K562 (cell line): ENCODE results near the gene TRMT112. TPM values are rescaled to one million over a fixed set of nuclear protein-coding genes. Genes with fewer than 3 reads are reported as not detected.

Experiments
- CLOCK ChIP-seq: fragments of 250-450 bp; sonication (Bioruptor Pico); IDR thresholded peaks from 2 replicates; pipeline ENCODE4 v1.4.0; 2020; ENCODE audit warnings: mild to moderate bottlenecking, moderate library complexity, borderline replicate concordance
- LARP7 ChIP-seq: fragments of 450-650 bp; IDR thresholded peaks from 2 replicates; pipeline ENCODE4 v1.6.1; 2016
- MLLT1 ChIP-seq, 2 experiments: fragments of 450-650 bp; IDR thresholded peaks; 2 replicates each; pipeline ENCODE4 v1.6.1; 2016
- NFYB ChIP-seq: IDR thresholded peaks from 2 replicates; pipeline ENCODE4 v1.6.1; 2011; ENCODE audit warnings: mild to moderate bottlenecking, moderate library complexity; ENCODE audit not compliant: insufficient read length; ENCODE audit errors: extremely low read depth
- NR2C1 ChIP-seq, 2 experiments: fragments of 450-650 bp; IDR thresholded peaks; 2 replicates each; pipeline ENCODE4 v1.6.1; 2017; ENCODE audit warnings: mild to moderate bottlenecking in 2 of 2, antibody characterized with exemption in 1 of 2, inconsistent platforms in 1 of 2, missing compliant biosample characterization in 1 of 2, missing genetic modification characterization in 1 of 2
- RB1 ChIP-seq: fragments of 450-650 bp; IDR thresholded peaks from 2 replicates; pipeline ENCODE4 v1.6.1; 2017; ENCODE audit warnings: low read depth, mild to moderate bottlenecking
- SAFB2 ChIP-seq: fragments of 200-400 bp; formaldehyde crosslinking; IDR thresholded peaks from 2 replicates; pipeline ENCODE4 v1.6.1; 2018; ENCODE audit warnings: borderline replicate concordance, low read length, low read depth, moderate library complexity; ENCODE audit not compliant: severe bottlenecking
- SMAD4 ChIP-seq: fragments of 250-450 bp; sonication (Bioruptor Pico); conservative IDR thresholded peaks from 2 replicates; pipeline ENCODE4 v1.8.0; 2021; ENCODE audit warnings: inconsistent platforms, mild to moderate bottlenecking, moderate library complexity
- SMC3 ChIP-seq: conservative IDR thresholded peaks from 2 replicates; pipeline ENCODE4 v1.6.1; 2011; ENCODE audit warnings: low read depth, low read length, improper control_type of control experiment; ENCODE audit not compliant: insufficient read depth
- THRB ChIP-seq: fragments of 450-650 bp; formaldehyde crosslinking; conservative IDR thresholded peaks from 2 replicates; pipeline ENCODE4 v1.4.0; 2022; ENCODE audit warnings: mild to moderate bottlenecking, missing genetic modification characterization
- ZEB2 ChIP-seq: fragments of 450-650 bp; IDR thresholded peaks from 2 replicates; pipeline ENCODE4 v1.6.1; 2016
- ZNF133 ChIP-seq: fragments of 250-450 bp; sonication (Bioruptor Pico); IDR thresholded peaks from 2 replicates; pipeline ENCODE4 v1.4.0; 2020; ENCODE audit warnings: mild to moderate bottlenecking
- ZNF639 ChIP-seq, 2 experiments: fragments of 200-800 bp in 1 of 2; sonication (Bioruptor generic) in 1 of 2; sonication (generic) in 1 of 2; formaldehyde crosslinking in 1 of 2; IDR thresholded peaks in 1 of 2; conservative IDR thresholded peaks in 1 of 2; 2 replicates each; pipeline versions ENCODE4 v1.5.0 to v1.6.1; 2016 to 2020; ENCODE audit warnings: missing compliant biosample characterization in 1 of 2, missing genetic modification characterization in 1 of 2, missing genetic modification reagents in 1 of 2
- polyA plus RNA-seq, 8 experiments: library from polyadenylated mRNA; depleted of rRNA in 4 of 8; stranded (reverse) in 5 of 8; unstranded in 3 of 8; fragments of >200 nt; fragmentation: Nextera tagmentation in 2 of 8; fragmentation: Illumina TruSeq in 1 of 8; extraction: Ambion mirVana in 2 of 8; extraction: Trizol in 1 of 8; gene quantifications; 2 replicates each; pipeline versions ENCODE4 v1.2.1 to v1.2.3, GENCODE V29; 2011 to 2014; ENCODE audit warnings: inconsistent platforms in 1 of 8, missing spikeins in 1 of 8
- total RNA-seq, 7 experiments: library from RNA; depleted of rRNA in 6 of 7; stranded (reverse); fragments of >200 nt in 6 of 7; fragmentation: Illumina TruSeq in 2 of 7; extraction: Trizol in 2 of 7; gene quantifications; 2 replicates each; pipeline versions ENCODE4 v1.2.1 to v1.2.3, GENCODE V29; 2011 to 2021; ENCODE audit warnings: low replicate concordance in 1 of 7
- TF ChIP-seq, protein P1 (sequence below): fragments of 250-450 bp; sonication (Bioruptor Pico); IDR thresholded peaks from 2 replicates; pipeline ENCODE4 v1.8.0; 2022; ENCODE audit warnings: inconsistent platforms, mild to moderate bottlenecking, moderate library complexity, borderline replicate concordance
- TF ChIP-seq, protein P2 (sequence below): sonication (generic); formaldehyde crosslinking; IDR thresholded peaks from 2 replicates; pipeline ENCODE4 v1.5.0; 2020; ENCODE audit warnings: missing genetic modification reagents

Gene TRMT112
- total and polyA plus RNA-seq, 9 of the 15 experiments (the other 6 are each of a cell fraction or from before 2014, with no cell fraction given): 162 to 444 (median 300) TPM

DNA sequence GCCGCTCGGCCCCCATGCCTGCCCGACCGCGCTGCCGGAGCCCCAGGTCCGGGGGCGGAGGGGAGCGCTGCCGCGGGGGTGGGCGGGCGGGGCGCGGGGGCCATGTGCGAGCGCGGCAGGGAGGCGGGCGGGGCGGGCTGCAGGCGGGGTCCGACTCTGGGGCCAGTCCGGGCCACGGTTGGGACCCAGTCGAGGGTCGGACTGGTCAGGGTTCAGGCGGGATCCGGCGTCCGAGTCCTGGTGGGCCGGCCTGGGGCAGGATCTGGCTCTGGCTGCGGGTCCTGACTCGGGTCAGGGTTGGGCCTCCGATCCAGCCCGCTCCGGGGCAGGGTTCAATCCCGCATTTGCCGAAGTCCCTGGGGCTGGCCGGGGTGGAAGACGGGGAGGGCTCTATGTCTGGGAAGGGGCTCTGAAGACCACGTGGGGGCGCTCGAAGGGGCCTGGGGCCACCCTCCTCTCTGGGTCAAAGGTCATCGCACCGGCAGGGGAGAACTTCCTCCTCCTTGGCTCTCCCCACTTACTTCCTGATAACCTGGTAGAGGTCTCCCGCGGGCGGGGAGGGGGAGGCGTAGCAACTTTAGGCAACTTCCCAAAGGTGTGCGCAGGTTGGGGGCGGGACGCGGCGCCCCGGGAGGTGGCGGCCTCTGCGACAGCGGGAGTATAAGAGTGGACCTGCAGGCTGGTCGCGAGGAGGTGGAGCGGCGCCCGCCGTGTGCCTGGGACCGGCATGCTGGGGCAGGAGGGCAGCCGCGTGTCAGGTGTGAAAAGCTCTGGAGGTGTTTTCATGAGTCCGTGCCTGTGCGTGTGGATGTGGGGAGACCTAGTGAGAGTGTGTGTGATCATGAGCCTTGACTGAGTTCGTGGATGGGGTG is 11.4 kb downstream of the TRMT112 start (continued):
- TF ChIP-seq SMAD4: peak; percentile 67
- TF ChIP-seq LARP7: no peak
- TF ChIP-seq CLOCK (CRISPR knock-in tag): no peak
- TF ChIP-seq SAFB2: no peak
- peak; percentile 97 for TF ChIP-seq NR2C1 (IDR thresholded peaks at IDR 0.05)
- peak; percentile 98 for TF ChIP-seq NR2C1 (tag; IDR thresholded peaks at IDR 0.05)
- TF ChIP-seq ZNF639 (CRISPR knock-in tag; conservative IDR thresholded peaks at IDR 0.05 in 1 of 2, IDR thresholded peaks at IDR 0.05 in 1 of 2): peak in 1 of 2 experiments; percentile 80; a peak in 2 of 4 replicates
- no peak for TF ChIP-seq ZNF133 (CRISPR knock-in tag)
- TF ChIP-seq, protein P1, sequence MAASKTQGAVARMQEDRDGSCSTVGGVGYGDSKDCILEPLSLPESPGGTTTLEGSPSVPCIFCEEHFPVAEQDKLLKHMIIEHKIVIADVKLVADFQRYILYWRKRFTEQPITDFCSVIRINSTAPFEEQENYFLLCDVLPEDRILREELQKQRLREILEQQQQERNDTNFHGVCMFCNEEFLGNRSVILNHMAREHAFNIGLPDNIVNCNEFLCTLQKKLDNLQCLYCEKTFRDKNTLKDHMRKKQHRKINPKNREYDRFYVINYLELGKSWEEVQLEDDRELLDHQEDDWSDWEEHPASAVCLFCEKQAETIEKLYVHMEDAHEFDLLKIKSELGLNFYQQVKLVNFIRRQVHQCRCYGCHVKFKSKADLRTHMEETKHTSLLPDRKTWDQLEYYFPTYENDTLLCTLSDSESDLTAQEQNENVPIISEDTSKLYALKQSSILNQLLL (CRISPR knock-in tag): no peak
- TF ChIP-seq SMC3: peak; percentile 37; the same call in 1 of the 2 replicates
- no peak for TF ChIP-seq MLLT1 (IDR thresholded peaks at IDR 0.05)
- TF ChIP-seq RB1: peak; percentile 42; the same call in 1 of the 2 replicates
- TF ChIP-seq NFYB: no peak
- TF ChIP-seq, protein P2, sequence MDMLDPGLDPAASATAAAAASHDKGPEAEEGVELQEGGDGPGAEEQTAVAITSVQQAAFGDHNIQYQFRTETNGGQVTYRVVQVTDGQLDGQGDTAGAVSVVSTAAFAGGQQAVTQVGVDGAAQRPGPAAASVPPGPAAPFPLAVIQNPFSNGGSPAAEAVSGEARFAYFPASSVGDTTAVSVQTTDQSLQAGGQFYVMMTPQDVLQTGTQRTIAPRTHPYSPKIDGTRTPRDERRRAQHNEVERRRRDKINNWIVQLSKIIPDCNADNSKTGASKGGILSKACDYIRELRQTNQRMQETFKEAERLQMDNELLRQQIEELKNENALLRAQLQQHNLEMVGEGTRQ: peak; percentile 46; the same call in 1 of the 2 replicates
- peak; percentile 77 for TF ChIP-seq ZEB2
- TF ChIP-seq THRB (CRISPR knock-in tag): 0 out of 2 replicates have a peak, but pooled peaks have one; percentile 51
